ENCODE results near the gene KNDC1. TPM values are rescaled to one million over a fixed set of nuclear protein-coding genes. Genes with fewer than 3 reads are reported as not detected.

Gene KNDC1
- total RNA-seq, 1 experiment from 2014 or later: 15.7 TPM

GRCh38 chr10:133178357-133179127, 18.5 kb downstream of the KNDC1 start:
- Histone ChIP-seq H2BK5ac (ENCODE audit: insufficient read length, low read length) (no peak overlapping the region), H3K9me3 (ENCODE audit: control insufficient read depth, low read depth, low read length) (peaks cover 12% of the 10 kb centered on the region), H3K23me2 (ENCODE audit: insufficient read length, low read depth, low read length, poor library complexity, severe bottlenecking) (no peaks in the 10 kb centered on the region), H4K91ac (ENCODE audit: insufficient read length, low read depth, low read length) (no peak overlapping the region), H3K4ac (ENCODE audit: low read depth, low read length) (no peak overlapping the region), H3K4me2 (ENCODE audit: insufficient read depth, insufficient read length, low read length) (no peak overlapping the region), H2AK5ac (ENCODE audit: insufficient read length, low read length) (no peak overlapping the region), H3K79me2 (ENCODE audit: insufficient read depth, low read length) (no peaks in the 10 kb centered on the region), H3K27ac (ENCODE audit: insufficient read length, low read depth, low read length) (no peak overlapping the region), H3K18ac (ENCODE audit: insufficient read length, low read depth, low read length) (no peak overlapping the region), H3K14ac (ENCODE audit: insufficient read depth, low read length) (no peak overlapping the region), H3K4me1 (ENCODE audit: insufficient read depth, low read length) (no peaks in the 10 kb centered on the region), H4K5ac (ENCODE audit: insufficient read length, low read depth, low read length) (no peak overlapping the region), H3K9ac (ENCODE audit: extremely low read depth, insufficient read length, low read length) (no peak overlapping the region), H2BK12ac (ENCODE audit: insufficient read length, low read depth, low read length) (no peak overlapping the region), H3T11ph (ENCODE audit: low read length) (no peak overlapping the region), H3K79me1 (ENCODE audit: insufficient read depth, low read depth, low read length, poor library complexity, severe bottlenecking) (no peaks in the 10 kb centered on the region), H2AFZ (ENCODE audit: low read length) (no peak overlapping the region), H4K8ac (replicated peaks; ENCODE audit: insufficient read length, low read depth, low read length) (no peak overlapping the region), H3K23ac (ENCODE audit: insufficient read length, low read depth, low read length) (no peak overlapping the region), H3K27me3 (ENCODE audit: insufficient read depth, low read length) (no peaks in the 10 kb centered on the region), H2BK15ac (ENCODE audit: low read depth, low read length) (no peak overlapping the region), H3K56ac (ENCODE audit: insufficient read length, low read depth, low read length) (no peak overlapping the region), H4K20me1 (ENCODE audit: control insufficient read depth, insufficient read depth, insufficient read length) (no peaks in the 10 kb centered on the region), H2BK120ac (ENCODE audit: low read depth, low read length, poor library complexity, severe bottlenecking) (no peak overlapping the region), H2BK20ac (ENCODE audit: low read depth, low read length, poor library complexity, severe bottlenecking) (no peak overlapping the region)
- no CpG with 5 or more reads among the region's 29 CpGs for WGBS (ENCODE audit: extremely low coverage, insufficient read length, low lambda C conversion rate)
- H3K9me3 Mint-ChIP-seq: peaks cover 15 to 21% of the 10 kb centered on the region in 2 experiments
- no peaks in the 10 kb centered on the region for H3K4me1 Mint-ChIP-seq
- TF ChIP-seq CTCF (conservative IDR thresholded peaks at IDR 0.05): no peak
- H3K27ac Mint-ChIP-seq: peak overlapping the region in 1 of 3 experiments; percentile 57; a peak in 3 of 7 replicates
- H3K27me3 Mint-ChIP-seq (ENCODE audit: low read depth): no peaks in the 10 kb centered on the region
- no peak overlapping the region for H3K4me3 Mint-ChIP-seq
- DNase-seq: no peak
- peaks cover 12 to 28% (median 27%) of the 10 kb centered on the region in 3 experiments for H3K36me3 Mint-ChIP-seq (ENCODE audit: insufficient read depth in 1 of 3, low read depth in 3 of 3)

Measured in H9 (cell line).